Fibroblast of villous mesenchyme (primary cell): Measurements from ENCODE around the gene PNPO. TPM values are rescaled to one million over a fixed set of nuclear protein-coding genes. Genes with fewer than 3 reads are reported as not detected.
"Not testable (repeated sequence)": the region's sequence is repeated elsewhere in the genome, so short reads cannot be mapped to it uniquely, and the experiment has no call there.

ENCODE experiments used
- DNase-seq: peaks from one replicate; pipeline ENCODE4 v3.0.0-alpha.2; 2010; ENCODE audit warnings: low read depth
- H3K4me3 ChIP-seq: 2 replicates; pipeline ENCODE4 v1.5.1; 2011; ENCODE audit warnings: low read depth, mild to moderate bottlenecking, low read length
- CTCF ChIP-seq: IDR thresholded peaks from 2 replicates; pipeline ENCODE4 v1.5.1; 2012; ENCODE audit warnings: low read depth, mild to moderate bottlenecking, low read length; ENCODE audit not compliant: insufficient read depth
- total RNA-seq: library from RNA; depleted of rRNA; stranded (reverse); fragments of >200 nt; gene quantifications from 2 replicates; pipeline ENCODE4 v1.2.3, GENCODE V29; 2012

The PNPO gene
- total RNA-seq, 1 donor = 49.2 TPM

GRCh38 chr17:47982645-47983390 lies 41.4 kb downstream of the PNPO start:
- no peak for DNase-seq
- TF ChIP-seq CTCF = no peak
- no peak overlapping the region for H3K4me3 ChIP-seq

GRCh38 chr17:47983492-47984223 lies 42.3 kb downstream of the PNPO start:
- no peak overlapping the region for H3K4me3 ChIP-seq
- no peak for TF ChIP-seq CTCF
- DNase-seq = no peak

GRCh38 chr17:47986520-47986919 lies 45.1 kb downstream of the PNPO start:
- DNase-seq = no peak
- no peak for TF ChIP-seq CTCF
- H3K4me3 ChIP-seq = no peak overlapping the region

- DNase-seq = no peak
- no peak overlapping the region for H3K4me3 ChIP-seq
- no peak for TF ChIP-seq CTCF
Observed at GRCh38 chr17:47987240-47987835, 46.0 kb downstream of the PNPO start.

GRCh38 chr17:47988445-47988844 lies 47.1 kb downstream of the PNPO start:
- not testable (repeated sequence) for DNase-seq, H3K4me3 ChIP-seq

GRCh38 chr17:47989159-47989558 lies 47.8 kb downstream of the PNPO start:
- no peak overlapping the region for H3K4me3 ChIP-seq
- no peak for DNase-seq
- TF ChIP-seq CTCF = no peak

- no peak for TF ChIP-seq CTCF
- DNase-seq = no peak
- no peak overlapping the region for H3K4me3 ChIP-seq
Observed at GRCh38 chr17:47989700-47990099, 48.3 kb downstream of the PNPO start.
